ENCODE results near the gene OSBPL2.

The OSBPL2 gene

DNA sequence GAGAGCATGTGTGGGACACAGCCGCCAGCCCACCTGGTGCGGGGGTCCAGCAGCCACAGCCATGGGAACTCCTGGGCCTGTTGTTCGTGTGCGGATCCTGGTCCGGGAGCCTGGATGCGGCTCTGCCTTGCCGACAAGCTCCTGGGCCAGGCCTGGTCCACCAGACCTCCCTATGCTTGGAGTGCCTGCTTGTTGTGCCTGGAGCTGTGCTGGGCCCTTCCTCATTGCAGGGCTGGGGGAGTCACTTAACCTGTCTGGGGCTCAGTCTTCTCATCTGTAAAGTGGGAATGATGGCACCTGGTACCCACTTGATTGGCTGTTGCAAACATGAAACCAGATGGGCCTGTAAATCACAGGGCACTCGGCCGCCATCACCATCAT is 2.6 kb upstream of the OSBPL2 start:
- no peak for DNase-seq (ENCODE audit: low read depth)

- DNase-seq (ENCODE audit: low read depth), result no peak
These were observed 2.1 kb upstream of the OSBPL2 start for GRCh38 chr20:62236200-62236599.

GRCh38 chr20:62236766-62237513 is 1.4 kb upstream of the OSBPL2 start:
- DNase-seq (ENCODE audit: low read depth), result no peak

DNA sequence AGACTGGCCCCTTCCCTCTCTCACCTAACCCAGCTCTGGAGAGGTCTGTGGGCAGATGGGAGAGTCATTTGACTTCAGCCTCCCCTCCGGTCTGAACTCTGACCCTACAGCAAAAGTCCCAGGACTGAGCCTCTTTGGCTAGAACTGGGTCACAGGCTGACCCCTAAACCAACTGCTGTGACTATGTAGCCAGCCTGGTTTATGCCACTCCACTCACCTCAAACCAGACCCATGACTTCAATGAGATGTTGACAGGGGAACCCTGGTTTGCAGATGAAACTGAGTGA is 864 bp upstream of the OSBPL2 start:
- DNase-seq (ENCODE audit: low read depth), result no peak

DNA sequence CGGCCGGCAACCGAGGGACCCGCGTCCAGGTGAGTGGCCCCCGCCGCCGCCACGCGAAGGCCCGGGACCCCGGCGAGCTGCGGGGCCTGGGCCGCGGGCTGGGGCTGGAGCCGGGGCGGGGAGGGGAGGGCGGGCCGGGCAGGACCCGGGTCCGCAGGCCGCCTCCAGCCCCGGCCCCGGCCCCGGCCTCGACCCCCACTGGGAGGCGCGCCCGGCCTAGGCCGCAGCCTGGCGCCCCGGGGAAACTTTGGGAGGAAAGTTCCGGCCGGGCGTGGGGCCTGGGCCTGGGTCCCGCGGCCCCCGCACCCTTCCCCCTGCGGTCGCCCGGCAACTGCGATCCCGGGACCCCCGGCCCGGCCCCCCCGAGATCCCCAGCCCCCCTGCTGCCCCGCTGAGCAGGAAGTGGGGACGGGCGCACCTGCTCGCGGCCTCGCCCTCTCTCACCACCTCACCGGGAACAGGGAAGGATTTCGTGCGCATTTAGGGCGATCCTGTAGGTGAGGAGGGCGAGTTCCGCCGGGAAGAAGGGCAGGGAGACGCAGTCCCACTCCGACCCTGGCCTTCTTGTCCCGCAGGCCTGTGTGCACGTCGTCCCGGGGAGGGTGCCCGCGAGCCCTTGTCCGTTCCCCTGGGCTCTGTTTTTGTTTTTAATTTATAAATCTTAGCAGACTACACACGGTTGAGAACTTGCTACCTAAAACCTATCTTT is 402 bp downstream of the OSBPL2 start:
- no peak for DNase-seq (ENCODE audit: low read depth)

- no peak for DNase-seq (ENCODE audit: low read depth)
These were observed 1.1 kb downstream of the OSBPL2 start for GRCh38 chr20:62239278-62239879.

DNA sequence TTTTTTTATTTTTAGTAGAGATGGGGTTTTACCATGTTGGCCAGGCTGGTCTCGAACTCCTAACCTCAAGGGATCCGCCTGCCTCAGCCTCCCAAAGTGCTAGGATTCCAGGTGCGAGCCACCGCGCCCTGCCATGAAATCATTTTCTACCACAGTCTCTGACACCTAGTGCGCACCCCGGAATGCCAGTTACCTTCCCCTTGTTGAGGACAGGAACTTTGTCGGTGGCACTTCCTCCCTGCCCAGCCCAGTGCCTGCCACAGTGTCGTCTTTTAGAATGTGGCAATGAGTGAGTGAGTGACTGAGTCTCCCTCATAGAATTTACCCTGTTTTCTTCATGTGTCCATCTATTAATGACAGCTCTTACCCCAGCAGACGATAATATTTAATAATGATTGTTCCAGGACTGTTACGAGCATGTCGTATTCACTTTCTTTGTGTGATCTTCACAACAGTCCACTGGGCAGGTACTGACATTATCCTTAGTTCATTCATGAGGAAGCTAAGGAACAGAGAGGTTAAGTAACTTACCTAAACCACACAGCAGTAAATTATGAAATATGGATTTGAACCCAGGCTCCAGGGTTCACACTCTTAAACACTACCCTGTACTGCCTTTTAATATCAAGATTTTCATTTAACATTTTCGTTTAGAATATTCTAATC is 1.8 kb downstream of the OSBPL2 start:
- DNase-seq (ENCODE audit: low read depth), result no peak

DNA sequence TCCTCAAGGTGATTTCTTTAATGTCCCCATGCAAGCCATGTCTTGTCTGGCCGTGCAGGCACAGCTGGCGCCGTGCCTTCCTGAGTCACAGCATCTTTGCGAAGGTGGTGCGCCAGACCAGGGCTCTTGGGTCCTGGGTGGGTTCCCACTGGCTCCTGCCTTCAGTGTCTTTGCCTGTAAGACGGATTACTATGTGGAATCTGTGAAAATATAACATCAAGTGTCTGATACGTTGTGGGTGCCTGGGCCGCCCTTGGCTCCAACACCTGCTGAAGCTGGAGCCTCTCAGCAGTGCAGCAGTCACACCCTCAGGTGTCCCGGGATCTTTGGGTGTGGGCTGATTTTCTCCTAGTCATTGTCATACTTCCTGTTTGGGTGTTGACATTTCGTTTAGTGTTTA is 3.2 kb downstream of the OSBPL2 start:
- DNase-seq (ENCODE audit: low read depth), result no peak

DNA sequence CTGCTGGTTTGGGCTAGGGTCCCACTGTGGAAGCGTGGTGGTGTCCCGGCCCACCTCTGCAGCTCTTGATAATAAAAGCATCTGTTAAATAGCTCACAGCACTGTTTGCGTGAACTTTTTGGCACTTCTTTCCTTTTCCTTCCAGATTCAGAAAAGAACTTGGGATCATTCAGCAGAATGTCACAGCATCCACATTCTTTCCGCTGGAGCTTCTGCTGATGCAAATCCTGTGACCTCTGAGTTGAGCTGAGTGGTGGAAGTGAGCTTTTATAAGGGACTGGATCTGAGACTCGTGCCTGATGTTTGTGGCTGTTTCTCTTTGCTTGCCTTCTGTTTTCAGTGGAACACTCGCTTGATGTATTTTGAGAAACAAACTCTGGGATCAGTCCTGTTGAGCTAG is 3.9 kb downstream of the OSBPL2 start:
- no peak for DNase-seq (ENCODE audit: low read depth)

- DNase-seq (ENCODE audit: low read depth), result no peak
These were observed 4.8 kb downstream of the OSBPL2 start for GRCh38 chr20:62243106-62243505.

GRCh38 chr20:62243906-62244515 is 5.7 kb downstream of the OSBPL2 start:
- DNase-seq (ENCODE audit: low read depth), result no peak

DNA sequence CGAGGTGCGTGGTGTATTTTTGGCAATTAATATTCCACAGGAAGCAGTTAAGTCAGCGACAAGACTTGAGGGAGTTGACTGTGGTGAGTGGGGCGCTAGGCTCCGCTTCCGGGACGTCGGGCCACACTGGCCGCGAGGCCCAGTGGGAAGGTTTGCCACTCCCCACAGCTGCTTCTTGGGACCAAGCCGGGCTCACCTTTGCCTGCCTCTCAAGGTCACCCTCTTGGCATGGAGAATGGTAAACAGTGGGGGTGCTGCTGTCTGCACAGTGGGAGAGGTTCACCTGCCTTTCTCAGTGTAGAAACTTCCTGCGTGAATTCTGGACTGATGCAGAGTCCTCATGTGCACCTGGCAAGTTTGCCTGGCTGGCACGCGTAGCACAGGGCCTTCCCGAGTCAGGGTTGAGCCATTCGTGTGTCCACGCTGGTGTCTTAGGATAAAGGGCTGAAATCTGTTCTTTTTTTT is 6.4 kb downstream of the OSBPL2 start:
- DNase-seq (ENCODE audit: low read depth), result no peak

DNA sequence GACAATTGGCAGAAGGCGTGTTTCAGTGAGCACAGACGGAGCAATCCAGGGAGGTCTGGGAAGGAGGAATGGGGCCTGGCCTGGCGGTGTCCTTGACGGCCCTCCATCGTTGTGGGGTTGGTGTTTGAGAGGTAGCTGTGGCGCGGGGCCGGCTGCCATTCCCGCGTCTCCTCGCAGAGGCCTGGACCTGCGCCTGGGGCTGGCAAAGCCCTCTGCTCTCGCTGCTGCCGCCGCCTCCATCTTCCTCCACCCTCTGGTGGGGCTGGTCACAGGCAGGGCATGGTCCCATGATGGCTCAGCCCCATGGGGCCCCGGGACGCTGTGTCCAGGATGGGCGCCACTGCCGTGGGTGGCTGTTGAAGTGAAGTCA is 7.6 kb downstream of the OSBPL2 start:
- no peak for DNase-seq (ENCODE audit: low read depth)

GRCh38 chr20:62246431-62246830 is 8.1 kb downstream of the OSBPL2 start:
- DNase-seq (ENCODE audit: low read depth), result no peak

DNA sequence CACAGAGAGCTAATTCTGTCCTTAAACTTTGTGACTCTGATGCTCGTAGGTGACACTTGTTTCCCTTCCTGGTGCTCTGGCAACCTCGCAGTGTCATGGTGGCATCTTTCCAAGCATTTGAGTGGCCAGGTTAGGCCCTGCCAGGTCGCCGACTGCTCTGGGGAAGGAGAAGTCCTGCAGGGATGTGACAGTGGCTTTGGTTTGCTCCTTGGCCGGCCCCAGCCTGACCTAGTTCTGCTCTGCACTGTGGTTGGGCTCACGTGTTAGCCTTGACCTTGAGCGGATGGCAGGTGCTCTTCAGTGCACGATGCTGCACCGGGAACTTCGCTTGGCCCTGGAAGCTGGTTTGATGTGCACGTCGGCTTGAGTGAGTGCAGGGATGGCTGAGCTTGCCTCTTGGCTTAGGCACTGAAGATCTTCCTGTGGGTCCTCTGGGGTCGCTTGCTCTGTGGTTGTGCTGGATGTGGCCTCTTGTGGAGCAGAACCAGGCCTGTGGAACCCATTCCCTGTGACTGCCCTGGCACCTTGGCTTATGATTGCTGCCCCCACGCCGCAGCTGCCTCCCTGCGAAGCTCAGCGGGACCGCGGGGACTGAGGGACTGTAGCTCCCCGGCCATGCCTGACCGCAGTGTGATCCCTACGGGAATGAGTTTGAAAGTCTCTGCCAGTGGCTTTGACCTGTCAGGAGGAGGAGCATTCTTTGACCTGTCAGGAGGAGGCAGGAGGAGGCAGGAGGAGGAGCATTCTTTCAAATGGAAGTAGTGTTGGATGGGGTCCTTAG is 8.7 kb downstream of the OSBPL2 start:
- DNase-seq (ENCODE audit: low read depth), result no peak

GRCh38 chr20:62248890-62249560 is 10.7 kb downstream of the OSBPL2 start:
- DNase-seq (ENCODE audit: low read depth), result no peak

- DNase-seq (ENCODE audit: low read depth), result no peak
These were observed 14.1 kb downstream of the OSBPL2 start for GRCh38 chr20:62252342-62252966.

DNA sequence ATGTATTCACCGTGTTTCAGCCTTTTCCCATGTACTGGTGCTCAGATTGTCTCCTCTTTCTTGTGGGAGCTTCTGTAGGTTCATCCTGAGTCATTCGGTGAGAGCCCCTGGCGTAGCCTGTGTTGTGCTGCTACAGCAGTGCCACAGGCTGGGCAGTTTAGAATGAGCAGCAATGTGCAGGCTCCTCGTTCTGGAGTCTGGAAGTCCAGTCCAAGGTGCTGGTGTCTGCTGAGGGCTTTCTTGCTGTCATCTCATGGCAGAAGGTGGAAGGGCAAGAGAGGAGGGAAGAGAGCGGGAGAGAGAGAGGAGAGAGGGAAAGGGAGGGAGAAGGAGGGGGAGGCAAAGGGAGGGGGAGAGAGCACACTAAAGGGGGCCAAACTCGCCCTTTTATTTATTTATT is 15.1 kb downstream of the OSBPL2 start:
- DNase-seq (ENCODE audit: low read depth), result no peak

GRCh38 chr20:62254021-62254724 is 15.9 kb downstream of the OSBPL2 start:
- DNase-seq (ENCODE audit: low read depth), result no peak

- no peak for DNase-seq (ENCODE audit: low read depth)
These were observed 17.7 kb downstream of the OSBPL2 start for GRCh38 chr20:62255976-62256375.
